ENCODE results near the gene LRRC10B.

The LRRC10B gene

GRCh38 chr11:61536676-61537270, 28.2 kb downstream of the LRRC10B start:
- TF ChIP-seq TAF1 (IDR thresholded peaks at IDR 0.05; ENCODE audit: borderline replicate concordance, insufficient read depth, low read length) (no peak), POLR2AphosphoS5 (IDR thresholded peaks at IDR 0.05; ENCODE audit: low read depth, low read length) (no peak), SIN3A (IDR thresholded peaks at IDR 0.05; ENCODE audit: borderline replicate concordance, insufficient read depth, low read length) (no peak), FOXP2 (optimal IDR thresholded peaks at IDR 0.05; ENCODE audit: borderline replicate concordance, extremely low read depth, extremely low read length, insufficient read depth) (no peak), REST (IDR thresholded peaks at IDR 0.05; ENCODE audit: insufficient read depth in 1 of 2, low read depth in 2 of 2, low read length in 2 of 2) (no peak)

- no peak for TF ChIP-seq TAF1 (IDR thresholded peaks at IDR 0.05; ENCODE audit: borderline replicate concordance, insufficient read depth, low read length)
- no peak for TF ChIP-seq REST (IDR thresholded peaks at IDR 0.05; ENCODE audit: insufficient read depth in 1 of 2, low read depth in 2 of 2, low read length in 2 of 2)
- no peak for TF ChIP-seq FOXP2 (optimal IDR thresholded peaks at IDR 0.05; ENCODE audit: borderline replicate concordance, extremely low read depth, extremely low read length, insufficient read depth)
- no peak for TF ChIP-seq SIN3A (IDR thresholded peaks at IDR 0.05; ENCODE audit: borderline replicate concordance, insufficient read depth, low read length)
- TF ChIP-seq POLR2AphosphoS5 (IDR thresholded peaks at IDR 0.05; ENCODE audit: low read depth, low read length), result no peak
Observed at GRCh38 chr11:61537326-61537725, 28.8 kb downstream of the LRRC10B start.

- TF ChIP-seq FOXP2 (optimal IDR thresholded peaks at IDR 0.05; ENCODE audit: borderline replicate concordance, extremely low read depth, extremely low read length, insufficient read depth) (no peak), POLR2AphosphoS5 (IDR thresholded peaks at IDR 0.05; ENCODE audit: low read depth, low read length) (no peak), REST (IDR thresholded peaks at IDR 0.05; ENCODE audit: insufficient read depth in 1 of 2, low read depth in 2 of 2, low read length in 2 of 2) (no peak), TAF1 (IDR thresholded peaks at IDR 0.05; ENCODE audit: borderline replicate concordance, insufficient read depth, low read length) (no peak), SIN3A (IDR thresholded peaks at IDR 0.05; ENCODE audit: borderline replicate concordance, insufficient read depth, low read length) (no peak)
Observed at GRCh38 chr11:61538636-61538961, 30.1 kb downstream of the LRRC10B start.

GRCh38 chr11:61539006-61539405, 30.5 kb downstream of the LRRC10B start:
- TF ChIP-seq POLR2AphosphoS5 (IDR thresholded peaks at IDR 0.05; ENCODE audit: low read depth, low read length) (no peak), TAF1 (IDR thresholded peaks at IDR 0.05; ENCODE audit: borderline replicate concordance, insufficient read depth, low read length) (no peak), SIN3A (IDR thresholded peaks at IDR 0.05; ENCODE audit: borderline replicate concordance, insufficient read depth, low read length) (no peak), FOXP2 (optimal IDR thresholded peaks at IDR 0.05; ENCODE audit: borderline replicate concordance, extremely low read depth, extremely low read length, insufficient read depth) (no peak), REST (IDR thresholded peaks at IDR 0.05; ENCODE audit: insufficient read depth in 1 of 2, low read depth in 2 of 2, low read length in 2 of 2) (no peak)
